Esophagus squamous epithelium (tissue), 4 donors: Measurements from ENCODE around the gene SAE1.

Experiments used
- POLR2A ChIP-seq, 4 donors: fragments of 450-650 bp; IDR thresholded peaks; one replicate each; pipeline ENCODE4 v1.6.1; 2017; ENCODE audit warnings: antibody characterized with exemption in 4 of 4, mild to moderate bottlenecking in 4 of 4, moderate library complexity in 3 of 4
- TF ChIP-seq, protein P1 (sequence below), 6 experiments: fragments of 450-650 bp in 4 of 6; fragments of 200-600 bp in 2 of 6; sonication (generic) in 2 of 6; IDR thresholded peaks; one replicate each; pipeline ENCODE4 v1.5.1; 2016 to 2019; ENCODE audit warnings: antibody characterized with exemption in 6 of 6, mild to moderate bottlenecking in 4 of 6, moderate library complexity in 4 of 6

DNA sequence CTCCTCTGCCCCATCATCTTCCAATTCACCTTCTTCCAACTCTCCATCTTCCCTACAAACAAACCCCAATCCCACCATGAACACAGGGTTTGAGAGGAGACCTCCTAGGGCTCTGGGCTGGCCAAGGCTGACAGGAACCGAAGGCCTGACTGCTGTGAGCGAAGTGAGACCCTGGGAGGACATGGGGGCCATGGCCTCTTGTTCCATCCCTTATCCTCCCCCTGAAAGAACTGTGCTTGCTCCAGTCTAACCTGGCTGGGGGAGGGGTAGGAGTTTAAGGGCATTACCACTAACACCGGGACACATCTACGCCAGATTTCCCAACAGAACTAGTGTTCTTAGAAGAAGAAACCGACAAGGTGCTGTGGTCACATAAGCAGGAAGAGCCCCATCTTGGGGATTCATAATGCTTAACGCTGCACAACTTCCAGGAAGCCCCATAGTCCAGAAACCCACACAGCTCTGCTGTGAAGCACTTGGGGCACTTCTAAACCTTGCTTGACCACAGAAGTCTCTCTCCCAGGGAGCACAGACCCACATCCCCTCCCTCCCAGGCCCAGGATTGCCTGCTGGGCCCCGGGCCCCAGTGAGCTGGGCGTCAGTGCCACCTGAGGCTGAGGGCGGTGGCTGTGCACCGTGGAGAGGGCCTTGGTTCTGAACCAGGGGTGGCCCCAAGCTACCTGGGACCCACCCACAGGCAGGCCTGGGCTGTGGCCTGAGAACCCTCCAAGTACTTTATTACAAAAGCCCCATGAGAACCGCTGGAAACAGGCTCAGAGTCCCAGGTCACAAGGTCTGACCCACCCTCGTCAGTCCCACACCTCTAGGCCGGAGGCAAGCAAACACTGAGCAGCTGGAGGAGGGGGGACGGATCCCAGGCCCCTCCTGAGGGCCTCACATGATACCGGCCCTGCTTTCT, 35.8 kb upstream of the SAE1 start:
- TF ChIP-seq, protein P1, sequence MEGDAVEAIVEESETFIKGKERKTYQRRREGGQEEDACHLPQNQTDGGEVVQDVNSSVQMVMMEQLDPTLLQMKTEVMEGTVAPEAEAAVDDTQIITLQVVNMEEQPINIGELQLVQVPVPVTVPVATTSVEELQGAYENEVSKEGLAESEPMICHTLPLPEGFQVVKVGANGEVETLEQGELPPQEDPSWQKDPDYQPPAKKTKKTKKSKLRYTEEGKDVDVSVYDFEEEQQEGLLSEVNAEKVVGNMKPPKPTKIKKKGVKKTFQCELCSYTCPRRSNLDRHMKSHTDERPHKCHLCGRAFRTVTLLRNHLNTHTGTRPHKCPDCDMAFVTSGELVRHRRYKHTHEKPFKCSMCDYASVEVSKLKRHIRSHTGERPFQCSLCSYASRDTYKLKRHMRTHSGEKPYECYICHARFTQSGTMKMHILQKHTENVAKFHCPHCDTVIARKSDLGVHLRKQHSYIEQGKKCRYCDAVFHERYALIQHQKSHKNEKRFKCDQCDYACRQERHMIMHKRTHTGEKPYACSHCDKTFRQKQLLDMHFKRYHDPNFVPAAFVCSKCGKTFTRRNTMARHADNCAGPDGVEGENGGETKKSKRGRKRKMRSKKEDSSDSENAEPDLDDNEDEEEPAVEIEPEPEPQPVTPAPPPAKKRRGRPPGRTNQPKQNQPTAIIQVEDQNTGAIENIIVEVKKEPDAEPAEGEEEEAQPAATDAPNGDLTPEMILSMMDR (IDR thresholded peaks at IDR 0.05), result no peak
- no peak for TF ChIP-seq POLR2A (IDR thresholded peaks at IDR 0.05)
